GM12878 (cell line): ENCODE measurements around the gene TNFRSF6B. TPM values are rescaled to one million over a fixed set of nuclear protein-coding genes. Genes with fewer than 3 reads are reported as not detected.

ENCODE experiments used
- ATAC-seq: fragments of 200-7000 bp; cut with Tn5 transposase; 3 replicates; pipeline ENCODE4 v1.9.1; 2020; ENCODE audit warnings: mild to moderate bottlenecking, moderate library complexity
- BruUV-seq: library from RNA; stranded (reverse); fragments of 400-500 nt; replicated peaks from 2 replicates; lab custom pipeline; 2021; lab: Mats Ljungman, UMichigan
- CTCF ChIA-PET: fragments of 300-600 bp; sonication (Branson Sonifier 250); formaldehyde crosslinking; extraction: SDS; loops from one replicate; lab custom pipeline; 2021; ENCODE audit warnings: inconsistent platforms; lab: Yijun Ruan, JAX
- POLR2A ChIA-PET: fragments of 350-600 bp; formaldehyde crosslinking; extraction: SDS; loops from one replicate; lab custom pipeline; 2021; ENCODE audit warnings: inconsistent platforms; lab: Charles Lee
- RAD21 ChIA-PET: fragments of 300-600 bp; sonication (Branson Sonifier 250); formaldehyde crosslinking; loops from one replicate; lab custom pipeline; 2023; ENCODE audit warnings: antibody characterized with exemption; ENCODE audit not compliant: unreplicated experiment; lab: Charles Lee
- SMC1A ChIA-PET: fragments of 300-600 bp; sonication (Branson Sonifier 250); formaldehyde crosslinking; loops from one replicate; lab custom pipeline; 2023; ENCODE audit not compliant: unreplicated experiment, uncharacterized antibody; lab: Charles Lee
- DNase-seq: peaks from one replicate; pipeline ENCODE4 v3.0.0-alpha.2; 2011; ENCODE audit warnings: low read depth, low spot score
- FAIRE-seq: peaks from 3 replicates; lab custom pipeline; 2011; peaks lifted over from hg19 to GRCh38; lab: Jason Lieb, UNC
- H2AFZ ChIP-seq: 2 replicates; pipeline ENCODE4 v1.6.0; 2011; ENCODE audit warnings: low read depth, low read length, control low read depth; ENCODE audit not compliant: control insufficient read depth
- H3K27ac ChIP-seq: 2 replicates; pipeline ENCODE4 v1.5.1; 2011; ENCODE audit warnings: control low read depth; ENCODE audit not compliant: control insufficient read depth, insufficient read depth
- H3K27me3 ChIP-seq, 2 experiments: replicated peaks in 1 of 2; 2 replicates each; pipeline versions ENCODE4 v1.6.0 to v1.6.1; 2011; ENCODE audit warnings: low read length in 1 of 2; ENCODE audit not compliant: control insufficient read depth in 2 of 2, insufficient read depth in 2 of 2
- H3K36me3 ChIP-seq, 2 experiments: 2 replicates each; pipeline ENCODE4 v1.5.1; 2011; ENCODE audit warnings: low read length in 1 of 2; ENCODE audit not compliant: control insufficient read depth in 2 of 2, insufficient read depth in 2 of 2
- H3K4me1 ChIP-seq: 2 replicates; pipeline ENCODE4 v1.6.1; 2011; ENCODE audit warnings: mild to moderate bottlenecking, low read length, moderate library complexity, mixed read lengths; ENCODE audit not compliant: control insufficient read depth, insufficient read depth
- H3K4me2 ChIP-seq: 2 replicates; pipeline ENCODE4 v1.6.0; 2011; ENCODE audit warnings: control low read depth; ENCODE audit not compliant: control insufficient read depth, insufficient read depth
- H3K4me3 ChIP-seq: fragments of 200-600 bp; sonication (generic); 2 replicates; pipeline ENCODE4 v1.5.1; 2016
- H3K79me2 ChIP-seq: 2 replicates; pipeline ENCODE4 v1.6.0; 2011; ENCODE audit warnings: low read length; ENCODE audit not compliant: control insufficient read depth, insufficient read depth
- H3K9ac ChIP-seq: 2 replicates; pipeline ENCODE4 v1.8.0; 2011; ENCODE audit warnings: low read length, control low read depth, mixed read lengths; ENCODE audit not compliant: control insufficient read depth, insufficient read depth
- H3K9me3 ChIP-seq: replicated peaks from 3 replicates; pipeline ENCODE4 v1.5.1; 2011; ENCODE audit warnings: mild to moderate bottlenecking, low read length; ENCODE audit not compliant: control insufficient read depth, insufficient read depth
- H4K20me1 ChIP-seq: 2 replicates; pipeline ENCODE4 v1.6.0; 2011; ENCODE audit not compliant: control insufficient read depth, insufficient read depth
- CEBPZ ChIP-seq: fragments of 150-350 bp; IDR thresholded peaks from 2 replicates; pipeline ENCODE4 v1.6.1; 2016; ENCODE audit warnings: low read depth, low read length
- CHD4 ChIP-seq: fragments of 200-600 bp; sonication (generic); IDR thresholded peaks from 2 replicates; pipeline ENCODE4 v1.6.1; 2016; ENCODE audit warnings: mild to moderate bottlenecking
- SMAD1 ChIP-seq: fragments of 450-650 bp; IDR thresholded peaks from 2 replicates; pipeline ENCODE4 v1.6.1; 2018; ENCODE audit warnings: mild to moderate bottlenecking, low read depth; ENCODE audit not compliant: partially characterized antibody
- ZNF217 ChIP-seq: fragments of 450-650 bp; IDR thresholded peaks from 2 replicates; pipeline ENCODE4 v1.6.1; 2017; ENCODE audit warnings: antibody characterized with exemption, mild to moderate bottlenecking
- ZNF24 ChIP-seq: fragments of 450-650 bp; IDR thresholded peaks from 2 replicates; pipeline ENCODE4 v1.6.1; 2017; ENCODE audit warnings: antibody characterized with exemption, mild to moderate bottlenecking
- WGBS: methylation state at CpG from one replicate; pipeline ENCODE4 v1.1.6; 2016; ENCODE audit warnings: low lambda C conversion rate; ENCODE audit not compliant: insufficient replicate concordance, insufficient coverage; ENCODE audit errors: missing lambda C conversion rate; 5-methylcytosine and 5-hydroxymethylcytosine counted together
- in situ Hi-C: fragments of 300-500 bp; cut with MboI; formaldehyde crosslinking; loops from 9 replicates; pipeline ENCODE4 v1.14.3; 2018; ENCODE audit warnings: mixed read lengths
- intact Hi-C: fragments of 100-400 bp; cut with micrococcal nuclease; formaldehyde crosslinking; loops from one replicate; pipeline ENCODE4 v1.14.2; 2022; ENCODE audit not compliant: unreplicated experiment
- polyA plus RNA-seq, 11 experiments: library from polyadenylated mRNA; depleted of rRNA in 4 of 11; unstranded in 6 of 11; stranded (reverse) in 5 of 11; fragments of >200 nt; fragmentation: Nextera tagmentation in 4 of 11; fragmentation: Illumina TruSeq in 1 of 11; extraction: Ambion mirVana in 4 of 11; extraction: Trizol in 1 of 11; gene quantifications; 1 replicate in 1 of 11; 2 replicates in 10 of 11; pipeline versions ENCODE4 v1.2.1 to v1.2.3, GENCODE V29; 2011 to 2016; ENCODE audit warnings: inconsistent platforms in 2 of 11, missing spikeins in 2 of 11, low read depth in 1 of 11
- total RNA-seq, 4 experiments: library from RNA; depleted of rRNA in 3 of 4; stranded (reverse); fragments of >200 nt in 3 of 4; fragmentation: Illumina TruSeq in 1 of 4; extraction: Trizol in 1 of 4; gene quantifications; 2 replicates each; pipeline versions ENCODE4 v1.2.1 to v1.2.3, GENCODE V29; 2013 to 2021

TNFRSF6B gene
- total and polyA plus RNA-seq, 10 of the 15 experiments (the other 5 are each of a cell fraction or from before 2014, with no cell fraction given) = 0.67 to 2.2 (median 1.8) TPM; not detected in 7

GRCh38 chr20:63711085-63711645, 14.7 kb downstream of the TNFRSF6B start (continued):
- TF ChIP-seq CEBPZ (no peak), ZNF24 (no peak), SMAD1 (no peak)

- 100% methylated on average over 1 of the region's 1 CpG for WGBS
These were observed 15.7 kb downstream of the TNFRSF6B start for GRCh38 chr20:63712191-63712590.

More at GRCh38 chr20:63712191-63712590, 15.7 kb downstream of the TNFRSF6B start:
- ChIA-PET SMC1A (no interaction called here), CTCF (interaction anchor here (1.2 kb wide), 1 partner anchor 261 kb away, joined by 3 read pairs; no protein-coding TSS in a partner anchor), RAD21 (interaction anchor here (1.3 kb wide), 1 partner anchor 72 kb away, joined by 3 read pairs; no protein-coding TSS in a partner anchor), POLR2A (no interaction called here)
- Histone ChIP-seq H3K9me3 (peaks cover 27% of the 10 kb centered on the region; the same call in 2 of the 3 replicates), H3K27ac (no peak overlapping the region), H3K4me3 (no peak overlapping the region), H3K27me3 (no peaks in the 10 kb centered on the region), H3K36me3 (peaks cover 0 to 31% of the 10 kb centered on the region in 2 experiments), H4K20me1 (no peaks in the 10 kb centered on the region), H3K4me2 (no peak overlapping the region), H2AFZ (no peak overlapping the region), H3K79me2 (peaks cover 48% of the 10 kb centered on the region)
- DNase-seq = no peak
- in situ Hi-C loops (no loop called here), intact Hi-C loops (no loop called here)
- FAIRE-seq = no peak
- no peak for ATAC-seq
- TF ChIP-seq CHD4 (no peak), ZNF217 (0 out of 2 replicates have a peak, but pooled peaks have one; percentile 43)
- TF ChIP-seq, all 136 proteins: peak for 1
- H3K9ac ChIP-seq = no peak overlapping the region
- no TSS peak for BruUV-seq
- peaks cover 8% of the 10 kb centered on the region; the same call in 1 of the 2 replicates for H3K4me1 ChIP-seq
